ENCODE results near the gene BBX. TPM values are rescaled to one million over a fixed set of nuclear protein-coding genes. Genes with fewer than 3 reads are reported as not detected.
"Not testable (repeated sequence)": the region's sequence is repeated elsewhere in the genome, so short reads cannot be mapped to it uniquely, and the experiment has no call there.

The BBX gene
- polyA plus RNA-seq, 1 donor from 2014 or later: 23.8 TPM

DNA sequence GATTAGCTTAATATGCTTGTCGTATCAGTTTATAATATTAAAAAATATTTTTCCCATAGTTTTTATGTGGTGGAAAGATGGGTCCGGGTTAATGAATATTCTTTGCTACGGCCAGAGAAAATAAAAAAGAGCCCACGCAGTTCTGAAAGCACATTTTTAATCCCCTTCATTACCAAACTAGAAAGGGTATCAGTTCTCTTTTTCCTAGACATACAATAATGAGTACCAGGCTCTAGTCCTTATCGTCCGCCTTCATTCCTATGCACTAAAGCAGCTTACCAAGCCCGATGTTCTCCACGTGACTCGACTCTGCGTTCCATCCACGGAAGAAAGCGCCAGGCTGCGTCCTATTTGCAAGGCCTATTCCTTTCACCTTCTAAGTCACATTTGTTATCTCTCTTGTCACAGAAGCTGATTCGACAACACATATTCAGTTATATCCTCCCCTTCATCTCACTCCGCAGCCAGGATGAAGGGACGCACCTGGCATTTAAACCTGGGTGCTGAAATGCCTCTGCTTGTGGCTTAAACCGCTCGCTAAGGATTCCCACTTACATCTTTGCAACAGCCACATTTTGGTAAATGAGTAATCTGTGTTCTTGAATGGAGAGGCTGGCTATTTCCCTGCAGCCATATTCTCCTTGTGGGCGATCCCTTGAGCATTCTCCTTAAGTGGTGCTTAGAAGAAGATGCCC, 311.1 kb downstream of the BBX start:
- no peaks in the 10 kb centered on the region for H3K9me3 ChIP-seq (ENCODE audit: low read length)
- no peaks in the 10 kb centered on the region for H3K27me3 ChIP-seq (ENCODE audit: insufficient read depth, low read depth, low read length)
- no peaks in the 10 kb centered on the region for H4K20me1 ChIP-seq (ENCODE audit: insufficient read depth)
- H3K4me3 ChIP-seq (ENCODE audit: low read length): no peak overlapping the region
- no peaks in the 10 kb centered on the region for H3F3A ChIP-seq (ENCODE audit: insufficient read depth, low read length, poor library complexity, severe bottlenecking)
- H3K9me2 ChIP-seq (ENCODE audit: insufficient read depth, low read length): no peaks in the 10 kb centered on the region
- TF ChIP-seq, protein P1, sequence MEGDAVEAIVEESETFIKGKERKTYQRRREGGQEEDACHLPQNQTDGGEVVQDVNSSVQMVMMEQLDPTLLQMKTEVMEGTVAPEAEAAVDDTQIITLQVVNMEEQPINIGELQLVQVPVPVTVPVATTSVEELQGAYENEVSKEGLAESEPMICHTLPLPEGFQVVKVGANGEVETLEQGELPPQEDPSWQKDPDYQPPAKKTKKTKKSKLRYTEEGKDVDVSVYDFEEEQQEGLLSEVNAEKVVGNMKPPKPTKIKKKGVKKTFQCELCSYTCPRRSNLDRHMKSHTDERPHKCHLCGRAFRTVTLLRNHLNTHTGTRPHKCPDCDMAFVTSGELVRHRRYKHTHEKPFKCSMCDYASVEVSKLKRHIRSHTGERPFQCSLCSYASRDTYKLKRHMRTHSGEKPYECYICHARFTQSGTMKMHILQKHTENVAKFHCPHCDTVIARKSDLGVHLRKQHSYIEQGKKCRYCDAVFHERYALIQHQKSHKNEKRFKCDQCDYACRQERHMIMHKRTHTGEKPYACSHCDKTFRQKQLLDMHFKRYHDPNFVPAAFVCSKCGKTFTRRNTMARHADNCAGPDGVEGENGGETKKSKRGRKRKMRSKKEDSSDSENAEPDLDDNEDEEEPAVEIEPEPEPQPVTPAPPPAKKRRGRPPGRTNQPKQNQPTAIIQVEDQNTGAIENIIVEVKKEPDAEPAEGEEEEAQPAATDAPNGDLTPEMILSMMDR (IDR thresholded peaks at IDR 0.05; ENCODE audit: poor library complexity, severe bottlenecking): no peak
- no peak for TF ChIP-seq SMC3 (conservative IDR thresholded peaks at IDR 0.05; ENCODE audit: poor library complexity)
- TF ChIP-seq MXI1 (conservative IDR thresholded peaks at IDR 0.05; ENCODE audit: poor library complexity, severe bottlenecking): no peak
- no peaks in the 10 kb centered on the region for H3K36me3 ChIP-seq (ENCODE audit: insufficient read depth, low read length)
- no peaks in the 10 kb centered on the region for H3K79me2 ChIP-seq (replicated peaks; ENCODE audit: insufficient read depth, low read length)
- H2AFZ ChIP-seq (ENCODE audit: low read depth, low read length): no peak overlapping the region
- no peak overlapping the region for H3K4me2 ChIP-seq (ENCODE audit: low read length)
- H3K9ac ChIP-seq (ENCODE audit: low read length): no peak overlapping the region
- H3K27ac ChIP-seq (ENCODE audit: low read length): no peak overlapping the region

DNA sequence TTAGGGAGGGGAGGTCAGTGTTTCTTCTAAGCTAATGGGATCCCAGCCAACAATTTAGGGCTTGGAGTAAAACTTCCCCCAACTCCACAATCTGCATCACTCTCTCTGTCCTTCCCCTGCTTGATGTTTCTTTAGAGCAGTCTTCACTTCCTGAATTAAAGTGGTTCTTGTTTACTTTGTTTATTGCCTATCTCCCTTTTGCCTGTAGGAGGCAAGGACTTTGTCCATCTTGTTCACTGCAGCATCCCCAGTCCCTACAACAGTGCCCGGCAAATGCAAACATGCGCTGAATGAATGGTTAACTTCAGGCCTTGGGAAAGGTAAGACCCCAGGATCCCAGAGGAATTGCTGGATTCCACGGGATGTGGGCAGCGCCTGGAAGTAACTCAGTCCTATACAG, 312.2 kb downstream of the BBX start:
- H3K9ac ChIP-seq (ENCODE audit: low read length); H3K4me3 ChIP-seq (ENCODE audit: low read length); H3K9me3 ChIP-seq (ENCODE audit: low read length); H3K79me2 ChIP-seq (replicated peaks; ENCODE audit: insufficient read depth, low read length); H3K9me2 ChIP-seq (ENCODE audit: insufficient read depth, low read length); H4K20me1 ChIP-seq (ENCODE audit: insufficient read depth); H3K27me3 ChIP-seq (ENCODE audit: insufficient read depth, low read depth, low read length); H3K27ac ChIP-seq (ENCODE audit: low read length); H3F3A ChIP-seq (ENCODE audit: insufficient read depth, low read length, poor library complexity, severe bottlenecking); H3K36me3 ChIP-seq (ENCODE audit: insufficient read depth, low read length); H3K4me2 ChIP-seq (ENCODE audit: low read length); H2AFZ ChIP-seq (ENCODE audit: low read depth, low read length): not testable (repeated sequence)

DNA sequence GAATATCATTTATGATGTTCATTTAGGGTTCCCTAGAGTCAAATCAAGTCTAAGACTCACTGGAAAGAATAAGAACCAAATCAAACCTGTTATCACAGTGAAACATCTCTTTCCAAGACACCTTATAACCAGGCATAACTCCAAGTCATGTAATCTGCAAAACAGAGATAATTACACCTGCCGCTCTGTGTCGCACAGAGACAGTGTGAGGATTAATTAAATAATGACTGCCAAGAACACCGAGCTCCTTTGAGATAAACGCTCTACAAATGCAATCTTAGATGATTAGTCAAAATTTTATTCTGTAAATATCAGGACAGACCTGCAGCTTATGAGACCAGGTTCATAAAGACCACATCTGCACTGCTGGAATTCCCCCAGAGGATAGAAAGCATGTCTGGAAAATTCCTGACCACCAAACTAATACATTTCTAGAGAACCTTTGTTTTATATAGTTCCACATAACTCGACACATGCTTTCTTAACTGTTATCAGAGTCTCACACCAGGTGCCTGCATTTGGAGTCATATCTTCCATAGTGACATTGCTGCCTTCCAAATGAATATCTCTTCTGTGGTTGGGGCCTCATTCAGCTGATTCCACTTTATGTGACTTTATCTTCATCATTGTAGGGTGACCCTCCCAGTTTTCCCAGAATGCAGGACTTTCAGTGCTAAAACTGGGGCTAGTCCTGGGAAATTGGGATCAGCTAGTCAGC, 315.3 kb downstream of the BBX start:
- no peaks in the 10 kb centered on the region for H3K9me3 ChIP-seq (ENCODE audit: low read length)
- H3K4me2 ChIP-seq (ENCODE audit: low read length): no peak overlapping the region
- no peak overlapping the region for H3K27ac ChIP-seq (ENCODE audit: low read length)
- H2AFZ ChIP-seq (ENCODE audit: low read depth, low read length): no peak overlapping the region
- H3K79me2 ChIP-seq (replicated peaks; ENCODE audit: insufficient read depth, low read length): no peaks in the 10 kb centered on the region
- H3K9me2 ChIP-seq (ENCODE audit: insufficient read depth, low read length): no peaks in the 10 kb centered on the region
- H3K36me3 ChIP-seq (ENCODE audit: insufficient read depth, low read length): no peaks in the 10 kb centered on the region
- H3K9ac ChIP-seq (ENCODE audit: low read length): no peak overlapping the region
- H3F3A ChIP-seq (ENCODE audit: insufficient read depth, low read length, poor library complexity, severe bottlenecking): no peaks in the 10 kb centered on the region
- H3K27me3 ChIP-seq (ENCODE audit: insufficient read depth, low read depth, low read length): no peaks in the 10 kb centered on the region
- H4K20me1 ChIP-seq (ENCODE audit: insufficient read depth): no peaks in the 10 kb centered on the region
- no peak for TF ChIP-seq SMC3 (conservative IDR thresholded peaks at IDR 0.05; ENCODE audit: poor library complexity)
- TF ChIP-seq TAF1 (IDR thresholded peaks at IDR 0.05; ENCODE audit: low read depth): no peak
- TF ChIP-seq, protein P2, sequence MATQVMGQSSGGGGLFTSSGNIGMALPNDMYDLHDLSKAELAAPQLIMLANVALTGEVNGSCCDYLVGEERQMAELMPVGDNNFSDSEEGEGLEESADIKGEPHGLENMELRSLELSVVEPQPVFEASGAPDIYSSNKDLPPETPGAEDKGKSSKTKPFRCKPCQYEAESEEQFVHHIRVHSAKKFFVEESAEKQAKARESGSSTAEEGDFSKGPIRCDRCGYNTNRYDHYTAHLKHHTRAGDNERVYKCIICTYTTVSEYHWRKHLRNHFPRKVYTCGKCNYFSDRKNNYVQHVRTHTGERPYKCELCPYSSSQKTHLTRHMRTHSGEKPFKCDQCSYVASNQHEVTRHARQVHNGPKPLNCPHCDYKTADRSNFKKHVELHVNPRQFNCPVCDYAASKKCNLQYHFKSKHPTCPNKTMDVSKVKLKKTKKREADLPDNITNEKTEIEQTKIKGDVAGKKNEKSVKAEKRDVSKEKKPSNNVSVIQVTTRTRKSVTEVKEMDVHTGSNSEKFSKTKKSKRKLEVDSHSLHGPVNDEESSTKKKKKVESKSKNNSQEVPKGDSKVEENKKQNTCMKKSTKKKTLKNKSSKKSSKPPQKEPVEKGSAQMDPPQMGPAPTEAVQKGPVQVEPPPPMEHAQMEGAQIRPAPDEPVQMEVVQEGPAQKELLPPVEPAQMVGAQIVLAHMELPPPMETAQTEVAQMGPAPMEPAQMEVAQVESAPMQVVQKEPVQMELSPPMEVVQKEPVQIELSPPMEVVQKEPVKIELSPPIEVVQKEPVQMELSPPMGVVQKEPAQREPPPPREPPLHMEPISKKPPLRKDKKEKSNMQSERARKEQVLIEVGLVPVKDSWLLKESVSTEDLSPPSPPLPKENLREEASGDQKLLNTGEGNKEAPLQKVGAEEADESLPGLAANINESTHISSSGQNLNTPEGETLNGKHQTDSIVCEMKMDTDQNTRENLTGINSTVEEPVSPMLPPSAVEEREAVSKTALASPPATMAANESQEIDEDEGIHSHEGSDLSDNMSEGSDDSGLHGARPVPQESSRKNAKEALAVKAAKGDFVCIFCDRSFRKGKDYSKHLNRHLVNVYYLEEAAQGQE (IDR thresholded peaks at IDR 0.05; ENCODE audit: borderline replicate concordance): no peak
- TF ChIP-seq, protein P1 (IDR thresholded peaks at IDR 0.05; ENCODE audit: poor library complexity, severe bottlenecking): no peak
- no peak for TF ChIP-seq EP300 (conservative IDR thresholded peaks at IDR 0.05; ENCODE audit: poor library complexity, severe bottlenecking)
- H3K4me3 ChIP-seq (ENCODE audit: low read length): no peak overlapping the region

Data from neural cell (in vitro differentiated cells).